ENCODE results near the gene OTUB2. TPM values are rescaled to one million over a fixed set of nuclear protein-coding genes. Genes with fewer than 3 reads are reported as not detected.

The OTUB2 gene
- total RNA-seq, 2 experiments from 2014 or later: 0.28 to 0.84 TPM

DNA sequence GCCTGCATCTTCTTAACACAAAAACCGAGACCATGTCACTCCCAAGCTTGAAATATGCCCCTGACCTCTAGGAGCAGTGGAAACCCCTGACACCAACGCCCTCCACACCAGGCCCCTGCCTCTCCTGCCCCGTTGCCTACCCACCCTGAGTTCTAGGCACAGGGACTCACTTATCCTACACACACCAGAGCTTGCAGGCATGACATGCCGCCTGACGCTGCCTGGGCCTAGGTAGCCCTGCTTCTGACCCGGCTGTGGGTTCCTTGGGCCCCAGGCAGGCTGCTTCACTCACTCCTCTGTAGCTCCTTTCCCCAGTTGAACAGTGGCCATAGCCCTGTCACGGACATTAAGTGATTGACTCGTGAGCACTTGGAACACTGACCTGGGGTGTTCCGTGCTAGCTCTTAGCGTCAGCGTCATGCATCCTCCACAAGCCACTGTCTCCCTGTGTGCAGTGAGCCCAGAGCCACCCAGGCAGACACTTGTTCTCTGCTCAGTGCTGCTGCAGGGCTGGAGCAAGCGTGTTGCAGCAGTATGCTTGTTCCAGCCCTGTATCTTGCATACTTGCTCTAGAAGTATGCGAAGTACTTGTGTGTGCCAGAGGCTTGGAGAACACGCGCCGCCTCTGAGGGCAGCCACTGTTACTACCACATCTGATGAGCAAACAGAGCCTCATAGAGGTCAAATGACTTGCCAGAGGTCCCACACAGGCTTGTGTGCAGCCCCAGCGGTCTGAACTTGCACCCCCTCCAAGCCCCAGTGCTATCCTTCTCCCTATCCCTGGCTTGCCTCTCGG lies 15.6 kb downstream of the OTUB2 start:
- Histone ChIP-seq H3K4me1 (ENCODE audit: insufficient read depth, low read length, poor library complexity, severe bottlenecking) (no peaks in the 10 kb centered on the region), H3K9me2 (ENCODE audit: insufficient read depth, low read length) (no peaks in the 10 kb centered on the region), H3K9me3 (ENCODE audit: low read length) (no peaks in the 10 kb centered on the region), H3K4me2 (ENCODE audit: low read length) (no peak overlapping the region), H3K27ac (ENCODE audit: low read depth, low read length, poor library complexity, severe bottlenecking) (no peak overlapping the region), H3K79me2 (ENCODE audit: insufficient read depth, low read depth, low read length) (no peaks in the 10 kb centered on the region), H3K4me3 (ENCODE audit: low read depth, low read length, poor library complexity, severe bottlenecking) (no peak overlapping the region), H2AFZ (ENCODE audit: low read length) (no peak overlapping the region), H3K36me3 (ENCODE audit: insufficient read depth, low read length) (no peaks in the 10 kb centered on the region; the same call in 1 of the 2 replicates), H4K20me1 (ENCODE audit: insufficient read depth, low read length) (no peaks in the 10 kb centered on the region)
- ChIA-PET POLR2A (no interaction called here), CTCF (ENCODE audit: unreplicated experiment) (no interaction called here)
- TF ChIP-seq, protein P1, sequence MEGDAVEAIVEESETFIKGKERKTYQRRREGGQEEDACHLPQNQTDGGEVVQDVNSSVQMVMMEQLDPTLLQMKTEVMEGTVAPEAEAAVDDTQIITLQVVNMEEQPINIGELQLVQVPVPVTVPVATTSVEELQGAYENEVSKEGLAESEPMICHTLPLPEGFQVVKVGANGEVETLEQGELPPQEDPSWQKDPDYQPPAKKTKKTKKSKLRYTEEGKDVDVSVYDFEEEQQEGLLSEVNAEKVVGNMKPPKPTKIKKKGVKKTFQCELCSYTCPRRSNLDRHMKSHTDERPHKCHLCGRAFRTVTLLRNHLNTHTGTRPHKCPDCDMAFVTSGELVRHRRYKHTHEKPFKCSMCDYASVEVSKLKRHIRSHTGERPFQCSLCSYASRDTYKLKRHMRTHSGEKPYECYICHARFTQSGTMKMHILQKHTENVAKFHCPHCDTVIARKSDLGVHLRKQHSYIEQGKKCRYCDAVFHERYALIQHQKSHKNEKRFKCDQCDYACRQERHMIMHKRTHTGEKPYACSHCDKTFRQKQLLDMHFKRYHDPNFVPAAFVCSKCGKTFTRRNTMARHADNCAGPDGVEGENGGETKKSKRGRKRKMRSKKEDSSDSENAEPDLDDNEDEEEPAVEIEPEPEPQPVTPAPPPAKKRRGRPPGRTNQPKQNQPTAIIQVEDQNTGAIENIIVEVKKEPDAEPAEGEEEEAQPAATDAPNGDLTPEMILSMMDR (conservative IDR thresholded peaks at IDR 0.05; ENCODE audit: low read length): no peak
- TF ChIP-seq EZH2phosphoT487 (IDR thresholded peaks at IDR 0.05; ENCODE audit: borderline replicate concordance, low read depth, low read length): no peak
- no peak for DNase-seq (ENCODE audit: low spot score)
- BruUV-seq (replicated peaks): no TSS peak
- intact Hi-C loops (cut with micrococcal nuclease; ENCODE audit: unreplicated experiment): no loop called here

DNA sequence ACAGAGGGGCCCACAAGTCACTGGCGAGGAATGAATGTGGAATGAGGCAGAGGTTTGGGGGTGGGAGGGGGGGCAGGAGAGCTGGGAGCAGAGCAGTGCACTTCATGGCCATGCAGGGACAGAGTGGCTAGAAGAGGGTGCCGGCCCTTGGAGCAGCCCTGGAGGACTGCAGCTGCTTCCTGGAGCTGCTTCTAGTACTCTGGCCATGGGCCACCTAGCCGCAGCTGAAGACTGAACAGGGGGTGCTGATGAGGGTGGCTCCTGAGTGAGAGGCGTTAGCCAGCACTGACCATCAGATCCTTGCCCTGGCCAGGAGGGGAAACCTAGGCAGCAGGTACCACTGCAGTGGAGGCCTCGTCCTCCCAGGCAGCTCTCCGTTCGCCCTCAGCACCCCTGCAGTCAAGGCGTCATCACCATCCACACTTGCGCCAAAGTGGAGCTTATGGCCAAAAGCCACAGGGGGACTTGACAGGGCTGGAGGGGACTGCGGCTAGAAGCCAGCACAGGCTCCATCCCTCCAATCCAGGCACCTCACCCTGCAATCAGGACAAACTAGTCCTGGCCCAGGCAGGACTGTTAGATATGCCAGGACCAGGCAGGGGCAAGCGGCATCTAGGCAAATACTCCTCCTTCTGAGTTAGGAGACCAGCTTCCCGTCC lies 16.4 kb downstream of the OTUB2 start:
- Histone ChIP-seq H3K9me3 (ENCODE audit: low read length) (no peaks in the 10 kb centered on the region), H3K4me1 (ENCODE audit: insufficient read depth, low read length, poor library complexity, severe bottlenecking) (no peaks in the 10 kb centered on the region), H3K9me2 (ENCODE audit: insufficient read depth, low read length) (no peaks in the 10 kb centered on the region), H4K20me1 (ENCODE audit: insufficient read depth, low read length) (no peaks in the 10 kb centered on the region), H3K27ac (ENCODE audit: low read depth, low read length, poor library complexity, severe bottlenecking) (no peak overlapping the region), H3K4me2 (ENCODE audit: low read length) (no peak overlapping the region), H3K79me2 (ENCODE audit: insufficient read depth, low read depth, low read length) (no peaks in the 10 kb centered on the region), H3K4me3 (ENCODE audit: low read depth, low read length, poor library complexity, severe bottlenecking) (no peak overlapping the region), H2AFZ (ENCODE audit: low read length) (no peak overlapping the region), H3K36me3 (ENCODE audit: insufficient read depth, low read length) (peaks cover 8% of the 10 kb centered on the region; the same call in 1 of the 2 replicates)
- intact Hi-C loops (cut with micrococcal nuclease; ENCODE audit: unreplicated experiment): no loop called here
- TF ChIP-seq, protein P1 (conservative IDR thresholded peaks at IDR 0.05; ENCODE audit: low read length): no peak
- no peak for TF ChIP-seq EZH2phosphoT487 (IDR thresholded peaks at IDR 0.05; ENCODE audit: borderline replicate concordance, low read depth, low read length)
- CTCF ChIA-PET (ENCODE audit: unreplicated experiment): no interaction called here
- DNase-seq (ENCODE audit: low spot score): no peak
- POLR2A ChIA-PET: no interaction called here
- BruUV-seq (replicated peaks): no TSS peak
